ENCODE data around the gene WDR87. TPM values are rescaled to one million over a fixed set of nuclear protein-coding genes. Genes with fewer than 3 reads are reported as not detected.

WDR87 gene
- total and polyA plus RNA-seq, 10 of the 15 experiments (the other 5 are each of a cell fraction or from before 2014, with no cell fraction given): not detected

- Histone ChIP-seq H3K9ac (ENCODE audit: control insufficient read depth, insufficient read depth, low read length) (no peak overlapping the region), H3K4me1 (ENCODE audit: control insufficient read depth, insufficient read depth, low read length) (no peaks in the 10 kb centered on the region), H3K4me3 (no peak overlapping the region), H3K27ac (ENCODE audit: control insufficient read depth, insufficient read depth) (no peak overlapping the region), H3K4me2 (ENCODE audit: control insufficient read depth, insufficient read depth) (no peak overlapping the region), H3K36me3 (ENCODE audit: control insufficient read depth in 2 of 2, insufficient read depth in 2 of 2, low read length in 1 of 2) (no peaks in the 10 kb centered on the region), H3K27me3 (replicated peaks in 1 of 2; ENCODE audit: control insufficient read depth in 2 of 2, insufficient read depth in 2 of 2, low read length in 1 of 2) (no peaks in the 10 kb centered on the region), H4K20me1 (ENCODE audit: control insufficient read depth, insufficient read depth) (no peaks in the 10 kb centered on the region), H2AFZ (ENCODE audit: control insufficient read depth, low read depth, low read length) (no peak overlapping the region), H3K9me3 (replicated peaks; ENCODE audit: control insufficient read depth, insufficient read depth, low read length) (no peaks in the 10 kb centered on the region; the same call in 1 of the 3 replicates), H3K79me2 (ENCODE audit: control insufficient read depth, insufficient read depth, low read length) (no peaks in the 10 kb centered on the region)
- ChIA-PET CTCF (no interaction called here), POLR2A (no interaction called here), RAD21 (ENCODE audit: unreplicated experiment) (interaction anchor here (0.7 kb wide), 1 partner anchor 461 kb away, joined by 3 read pairs; no protein-coding TSS in a partner anchor), SMC1A (ENCODE audit: uncharacterized antibody, unreplicated experiment) (no interaction called here)
- 48% methylated on average over 3 of the region's 3 CpGs for WGBS (ENCODE audit: insufficient coverage, insufficient replicate concordance, low lambda C conversion rate, missing lambda C conversion rate)
- BruUV-seq (replicated peaks): no TSS peak
- DNase-seq (ENCODE audit: low read depth, low spot score) (no peak), FAIRE-seq (no peak), ATAC-seq (no peak)
- intact Hi-C loops (cut with micrococcal nuclease; ENCODE audit: unreplicated experiment): no loop called here
- in situ Hi-C loops (cut with MboI): no loop called here
- TF ChIP-seq POLR2A (IDR thresholded peaks at IDR 0.05; ENCODE audit: low read depth, low read length) (no peak), TAF1 (IDR thresholded peaks at IDR 0.05; ENCODE audit: borderline replicate concordance, low read depth, low read length) (no peak), CREB1 (IDR thresholded peaks at IDR 0.05; ENCODE audit: low read depth) (no peak), RELB (IDR thresholded peaks at IDR 0.05; ENCODE audit: low read depth) (no peak), SMAD5 (IDR thresholded peaks at IDR 0.05; ENCODE audit: low read depth) (no peak), IKZF2 (IDR thresholded peaks at IDR 0.05) (no peak), EP300 (IDR thresholded peaks at IDR 0.05; ENCODE audit: borderline replicate concordance in 1 of 2, control insufficient read depth in 1 of 2, low read depth in 2 of 2, low read length in 2 of 2) (no peak), NFYA (IDR thresholded peaks at IDR 0.05; ENCODE audit: borderline replicate concordance, low read depth, low read length) (no peak), CUX1 (IDR thresholded peaks at IDR 0.05; ENCODE audit: insufficient replicate concordance, low read depth, low read length) (no peak), PRDM15 (CRISPR knock-in tag; IDR thresholded peaks at IDR 0.05) (no peak), RB1 (IDR thresholded peaks at IDR 0.05; ENCODE audit: borderline replicate concordance) (no peak), ZBTB33 (IDR thresholded peaks at IDR 0.05) (no peak), NR2F1 (conservative IDR thresholded peaks at IDR 0.05) (no peak)
Observed at GRCh38 chr19:37877147-37877546, 29.2 kb downstream of the WDR87 start.
